Neutrophil (primary cell): ENCODE results near the gene RRP9.
"Not testable (repeated sequence)": the region's sequence is repeated elsewhere in the genome, so short reads cannot be mapped to it uniquely, and the experiment has no call there.

ENCODE experiments used
- H3K27ac ChIP-seq: fragments of 200-600 bp; sonication (generic); 2 replicates; pipeline ENCODE4 v1.5.1; 2016; ENCODE audit warnings: mild to moderate bottlenecking, moderate library complexity
- H3K27me3 ChIP-seq: fragments of 200-600 bp; sonication (generic); 2 replicates; pipeline ENCODE4 v1.6.0; 2016; ENCODE audit warnings: mild to moderate bottlenecking
- H3K36me3 ChIP-seq: fragments of 200-600 bp; sonication (generic); 2 replicates; pipeline ENCODE4 v1.5.1; 2017
- H3K4me1 ChIP-seq, 2 experiments: fragments of 200-600 bp in 1 of 2; sonication (generic) in 1 of 2; 1 replicate in 1 of 2; 2 replicates in 1 of 2; pipeline versions ENCODE4 v1.5.1 to v1.6.1; 2013 to 2016; ENCODE audit warnings: low read depth in 1 of 2, low read length in 1 of 2, mild to moderate bottlenecking in 1 of 2, moderate library complexity in 1 of 2; ENCODE audit not compliant: control insufficient read depth in 1 of 2, insufficient read depth in 1 of 2
- H3K4me3 ChIP-seq, 2 experiments: fragments of 200-600 bp in 1 of 2; sonication (generic) in 1 of 2; 1 replicate in 1 of 2; 2 replicates in 1 of 2; pipeline ENCODE4 v1.5.1; 2013 to 2016; ENCODE audit warnings: low read depth in 1 of 2, low read length in 1 of 2, mild to moderate bottlenecking in 1 of 2, moderate library complexity in 1 of 2
- H3K9me3 ChIP-seq: fragments of 200-600 bp; sonication (generic); 2 replicates; pipeline ENCODE4 v1.5.1; 2016
- TF ChIP-seq, protein P1 (sequence below): fragments of 200-600 bp; sonication (generic); IDR thresholded peaks from 2 replicates; pipeline ENCODE4 v1.5.1; 2016; ENCODE audit warnings: antibody characterized with exemption

RRP9 gene

GRCh38 chr3:51927061-51927977 is 14.4 kb downstream of the RRP9 start:
- H3K9me3 ChIP-seq: no peaks in the 10 kb centered on the region
- H3K27me3 ChIP-seq: peaks cover 5% of the 10 kb centered on the region
- TF ChIP-seq, protein P1, sequence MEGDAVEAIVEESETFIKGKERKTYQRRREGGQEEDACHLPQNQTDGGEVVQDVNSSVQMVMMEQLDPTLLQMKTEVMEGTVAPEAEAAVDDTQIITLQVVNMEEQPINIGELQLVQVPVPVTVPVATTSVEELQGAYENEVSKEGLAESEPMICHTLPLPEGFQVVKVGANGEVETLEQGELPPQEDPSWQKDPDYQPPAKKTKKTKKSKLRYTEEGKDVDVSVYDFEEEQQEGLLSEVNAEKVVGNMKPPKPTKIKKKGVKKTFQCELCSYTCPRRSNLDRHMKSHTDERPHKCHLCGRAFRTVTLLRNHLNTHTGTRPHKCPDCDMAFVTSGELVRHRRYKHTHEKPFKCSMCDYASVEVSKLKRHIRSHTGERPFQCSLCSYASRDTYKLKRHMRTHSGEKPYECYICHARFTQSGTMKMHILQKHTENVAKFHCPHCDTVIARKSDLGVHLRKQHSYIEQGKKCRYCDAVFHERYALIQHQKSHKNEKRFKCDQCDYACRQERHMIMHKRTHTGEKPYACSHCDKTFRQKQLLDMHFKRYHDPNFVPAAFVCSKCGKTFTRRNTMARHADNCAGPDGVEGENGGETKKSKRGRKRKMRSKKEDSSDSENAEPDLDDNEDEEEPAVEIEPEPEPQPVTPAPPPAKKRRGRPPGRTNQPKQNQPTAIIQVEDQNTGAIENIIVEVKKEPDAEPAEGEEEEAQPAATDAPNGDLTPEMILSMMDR: no peak
- H3K27ac ChIP-seq: no peak overlapping the region
- no peaks in the 10 kb centered on the region for H3K36me3 ChIP-seq
- no peak overlapping the region for H3K4me3 ChIP-seq
- no peaks in the 10 kb centered on the region for H3K4me1 ChIP-seq

DNA sequence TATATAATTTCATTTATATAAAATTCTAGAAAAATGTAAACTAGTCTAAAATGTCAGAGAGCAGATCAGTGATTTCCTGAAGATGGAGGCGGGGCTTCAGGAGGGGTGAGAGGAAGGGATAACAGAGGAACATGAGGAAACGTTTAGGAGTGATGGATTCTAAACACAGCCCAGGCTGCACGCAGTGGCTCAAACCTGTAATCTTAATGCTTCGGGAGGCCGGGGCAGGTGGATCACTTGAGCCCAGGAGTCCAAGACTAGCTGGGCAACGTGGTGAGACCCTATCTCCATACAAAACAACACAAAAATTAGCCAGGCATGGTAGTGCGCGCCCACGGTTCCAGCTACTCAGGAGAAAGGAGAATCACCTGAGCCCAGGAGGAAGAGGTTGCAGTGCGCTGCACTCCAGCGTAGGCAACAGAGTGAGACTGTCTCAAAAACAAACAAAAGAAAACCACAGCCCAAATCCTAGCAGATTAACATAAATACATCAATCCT is 20.6 kb downstream of the RRP9 start:
- no peaks in the 10 kb centered on the region for H3K4me1 ChIP-seq
- no peaks in the 10 kb centered on the region for H3K36me3 ChIP-seq
- H3K9me3 ChIP-seq: no peaks in the 10 kb centered on the region
- H3K27ac ChIP-seq: no peak overlapping the region
- H3K27me3 ChIP-seq: peaks cover 28% of the 10 kb centered on the region
- TF ChIP-seq, protein P1: no peak
- no peak overlapping the region for H3K4me3 ChIP-seq

DNA sequence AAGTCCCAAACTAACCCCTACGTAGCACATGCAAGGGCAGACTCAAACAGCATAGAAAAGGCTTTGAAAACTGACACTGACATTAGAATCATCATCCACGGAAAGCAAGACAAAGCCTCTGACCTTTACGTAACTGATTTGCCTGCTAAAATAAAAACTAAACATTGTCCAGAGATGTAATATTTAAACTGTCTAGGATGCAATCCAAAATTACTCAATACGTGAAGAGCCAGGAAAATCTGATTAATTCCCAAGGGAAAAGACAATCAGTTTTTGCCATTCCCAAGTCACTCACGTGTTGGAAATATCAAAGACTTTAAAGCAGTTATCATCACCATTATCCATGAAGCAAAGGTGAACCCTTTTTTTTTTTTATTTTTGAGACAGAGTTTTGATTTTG is 25.3 kb downstream of the RRP9 start:
- TF ChIP-seq, protein P1: no peak
- H3K4me1 ChIP-seq: no peaks in the 10 kb centered on the region
- H3K27me3 ChIP-seq: peaks cover 26% of the 10 kb centered on the region
- H3K27ac ChIP-seq: no peak overlapping the region
- H3K4me3 ChIP-seq: no peak overlapping the region
- H3K36me3 ChIP-seq: no peaks in the 10 kb centered on the region
- no peaks in the 10 kb centered on the region for H3K9me3 ChIP-seq

- H3K9me3 ChIP-seq: no peaks in the 10 kb centered on the region
- H3K36me3 ChIP-seq: no peaks in the 10 kb centered on the region
- no peak overlapping the region for H3K4me3 ChIP-seq
- H3K4me1 ChIP-seq: no peaks in the 10 kb centered on the region
- H3K27ac ChIP-seq: no peak overlapping the region
- peaks cover 6% of the 10 kb centered on the region for H3K27me3 ChIP-seq
- TF ChIP-seq, protein P1: no peak
These were observed 33.7 kb downstream of the RRP9 start for GRCh38 chr3:51908026-51908425.

DNA sequence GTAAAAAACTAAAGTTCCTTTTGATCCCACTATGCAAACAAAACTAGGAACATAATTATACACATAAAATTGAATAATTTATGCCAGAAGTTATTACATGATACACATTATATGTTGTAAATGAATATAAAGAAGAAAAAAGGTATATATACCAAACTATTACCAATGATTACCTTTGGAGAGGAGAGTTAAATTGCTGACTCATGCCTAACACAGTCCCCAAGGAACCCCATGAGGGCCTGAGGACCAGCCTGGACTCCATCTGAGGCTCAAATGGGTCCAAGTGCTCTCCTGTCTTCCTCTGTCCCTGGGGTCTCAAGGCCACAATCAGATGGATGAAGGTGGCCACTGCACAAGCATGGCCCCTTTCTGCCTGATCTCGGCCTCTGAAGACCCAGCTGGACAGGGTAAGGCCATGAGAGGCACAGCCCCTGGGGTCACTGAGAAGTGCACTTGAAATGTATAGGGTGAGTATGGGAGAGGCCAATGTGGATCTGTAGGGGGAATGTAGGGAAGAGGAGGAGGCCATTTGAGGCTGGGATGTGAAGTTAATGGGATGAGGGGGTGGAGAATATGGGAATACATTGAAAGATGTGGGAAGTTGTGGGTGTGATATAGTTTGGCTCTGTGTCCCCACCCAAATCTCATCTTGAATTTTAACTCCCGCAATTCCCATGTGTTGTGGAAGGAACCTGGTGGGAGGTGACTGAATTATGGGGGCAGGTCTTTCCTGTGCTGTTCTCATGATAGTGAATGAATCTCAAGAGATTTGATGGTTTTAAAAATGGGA is 37.5 kb downstream of the RRP9 start:
- Histone ChIP-seq H3K4me1 (no peaks in the 10 kb centered on the region), H3K27me3 (peaks cover 24% of the 10 kb centered on the region), H3K4me3 (no peak overlapping the region), H3K9me3 (no peaks in the 10 kb centered on the region), H3K36me3 (no peaks in the 10 kb centered on the region), H3K27ac (no peak overlapping the region)
- TF ChIP-seq, protein P1: no peak

- H3K27me3 ChIP-seq: peaks cover 42% of the 10 kb centered on the region
- not testable (repeated sequence) for H3K36me3 ChIP-seq, H3K9me3 ChIP-seq, H3K4me1 ChIP-seq, H3K4me3 ChIP-seq, H3K27ac ChIP-seq
These were observed 39.3 kb downstream of the RRP9 start for GRCh38 chr3:51902361-51902760.

GRCh38 chr3:51900043-51900442 is 41.7 kb downstream of the RRP9 start:
- H3K9me3 ChIP-seq, H3K4me1 ChIP-seq, H3K27ac ChIP-seq, H3K36me3 ChIP-seq, H3K4me3 ChIP-seq: not testable (repeated sequence)
- H3K27me3 ChIP-seq: peaks cover 57% of the 10 kb centered on the region
